IPS-15b (cell line): ENCODE results near the gene ITIH5.

Source experiments
- H3K27me3 ChIP-seq: one replicate; pipeline ENCODE4 v1.6.1; 2013; ENCODE audit warnings: low read length; ENCODE audit not compliant: control insufficient read depth, insufficient read depth
- H3K36me3 ChIP-seq: one replicate; pipeline ENCODE4 v1.6.1; 2013; ENCODE audit warnings: low read length; ENCODE audit not compliant: control insufficient read depth, insufficient read depth
- H3K4me1 ChIP-seq: one replicate; pipeline ENCODE4 v1.6.1; 2013; ENCODE audit warnings: mild to moderate bottlenecking, low read length; ENCODE audit not compliant: control insufficient read depth, insufficient read depth
- H3K4me3 ChIP-seq: one replicate; pipeline ENCODE4 v1.5.1; 2013; ENCODE audit warnings: low read depth, low read length
- H3K9ac ChIP-seq: one replicate; pipeline ENCODE4 v1.6.1; 2013; ENCODE audit warnings: low read depth, mild to moderate bottlenecking, low read length
- H3K9me3 ChIP-seq: one replicate; pipeline ENCODE4 v1.6.1; 2013; ENCODE audit warnings: mild to moderate bottlenecking, low read length; ENCODE audit not compliant: control insufficient read depth, insufficient read depth

The ITIH5 gene

GRCh38 chr10:7651853-7652470 is 14.8 kb downstream of the ITIH5 start:
- Histone ChIP-seq H3K36me3 (no peaks in the 10 kb centered on the region), H3K9ac (no peak overlapping the region), H3K4me3 (no peak overlapping the region), H3K27me3 (no peaks in the 10 kb centered on the region), H3K4me1 (no peaks in the 10 kb centered on the region), H3K9me3 (no peaks in the 10 kb centered on the region)

GRCh38 chr10:7649673-7650300 is 17.0 kb downstream of the ITIH5 start:
- H3K27me3 ChIP-seq: no peaks in the 10 kb centered on the region

GRCh38 chr10:7647062-7647664 is 19.6 kb downstream of the ITIH5 start:
- Histone ChIP-seq H3K36me3 (no peaks in the 10 kb centered on the region), H3K4me3 (no peak overlapping the region), H3K27me3 (no peaks in the 10 kb centered on the region), H3K9ac (no peak overlapping the region), H3K4me1 (no peaks in the 10 kb centered on the region), H3K9me3 (no peaks in the 10 kb centered on the region)

More at GRCh38 chr10:7649673-7650300, 17.0 kb downstream of the ITIH5 start:
- H3K4me1 ChIP-seq: no peaks in the 10 kb centered on the region
- H3K9ac ChIP-seq: no peak overlapping the region
- H3K9me3 ChIP-seq: no peaks in the 10 kb centered on the region
- H3K4me3 ChIP-seq: no peak overlapping the region
- H3K36me3 ChIP-seq: no peaks in the 10 kb centered on the region

- Histone ChIP-seq H3K4me3 (no peak overlapping the region), H3K4me1 (no peaks in the 10 kb centered on the region), H3K9ac (no peak overlapping the region), H3K9me3 (no peaks in the 10 kb centered on the region), H3K27me3 (no peaks in the 10 kb centered on the region), H3K36me3 (no peaks in the 10 kb centered on the region)
These were observed 24.2 kb downstream of the ITIH5 start for GRCh38 chr10:7642491-7643011.

GRCh38 chr10:7635408-7636125 is 31.2 kb downstream of the ITIH5 start:
- no peaks in the 10 kb centered on the region for H3K27me3 ChIP-seq
- H3K4me3 ChIP-seq: no peak overlapping the region
- no peak overlapping the region for H3K9ac ChIP-seq
- H3K9me3 ChIP-seq: no peaks in the 10 kb centered on the region
- no peaks in the 10 kb centered on the region for H3K36me3 ChIP-seq
- H3K4me1 ChIP-seq: peaks cover 8% of the 10 kb centered on the region

- no peaks in the 10 kb centered on the region for H3K9me3 ChIP-seq
- H3K4me3 ChIP-seq: no peak overlapping the region
- H3K27me3 ChIP-seq: no peaks in the 10 kb centered on the region
- peaks cover 8% of the 10 kb centered on the region for H3K4me1 ChIP-seq
- H3K36me3 ChIP-seq: no peaks in the 10 kb centered on the region
- no peak overlapping the region for H3K9ac ChIP-seq
These were observed 32.4 kb downstream of the ITIH5 start for GRCh38 chr10:7634142-7634894.

GRCh38 chr10:7626283-7626682 is 40.5 kb downstream of the ITIH5 start:
- Histone ChIP-seq H3K4me1 (no peaks in the 10 kb centered on the region), H3K27me3 (no peaks in the 10 kb centered on the region), H3K36me3 (no peaks in the 10 kb centered on the region), H3K9ac (no peak overlapping the region), H3K4me3 (no peak overlapping the region), H3K9me3 (peaks cover 5% of the 10 kb centered on the region)

- Histone ChIP-seq H3K4me1 (no peaks in the 10 kb centered on the region), H3K9me3 (peaks cover 5% of the 10 kb centered on the region), H3K36me3 (no peaks in the 10 kb centered on the region), H3K9ac (no peak overlapping the region), H3K4me3 (no peak overlapping the region), H3K27me3 (no peaks in the 10 kb centered on the region)
These were observed 40.9 kb downstream of the ITIH5 start for GRCh38 chr10:7625836-7626235.

- H3K27me3 ChIP-seq: no peaks in the 10 kb centered on the region
- no peak overlapping the region for H3K9ac ChIP-seq
- H3K4me3 ChIP-seq: no peak overlapping the region
- H3K4me1 ChIP-seq: no peaks in the 10 kb centered on the region
- peaks cover 5% of the 10 kb centered on the region for H3K9me3 ChIP-seq
- H3K36me3 ChIP-seq: no peaks in the 10 kb centered on the region
These were observed 41.8 kb downstream of the ITIH5 start for GRCh38 chr10:7625009-7625408.

- Histone ChIP-seq H3K9ac (no peak overlapping the region), H3K4me3 (no peak overlapping the region), H3K27me3 (no peaks in the 10 kb centered on the region), H3K4me1 (no peaks in the 10 kb centered on the region), H3K36me3 (no peaks in the 10 kb centered on the region), H3K9me3 (no peaks in the 10 kb centered on the region)
These were observed 43.8 kb downstream of the ITIH5 start for GRCh38 chr10:7622969-7623368.

- H3K4me3 ChIP-seq: no peak overlapping the region
- H3K9me3 ChIP-seq: no peaks in the 10 kb centered on the region
- no peaks in the 10 kb centered on the region for H3K36me3 ChIP-seq
- no peak overlapping the region for H3K9ac ChIP-seq
- H3K4me1 ChIP-seq: no peaks in the 10 kb centered on the region
- no peaks in the 10 kb centered on the region for H3K27me3 ChIP-seq
These were observed 48.3 kb downstream of the ITIH5 start for GRCh38 chr10:7618461-7618860.
